Thymus (tissue), 11 donors: ENCODE data around the gene PRIMA1. TPM values are rescaled to one million over a fixed set of nuclear protein-coding genes. Genes with fewer than 3 reads are reported as not detected.

Experiments used
- DNase-seq, 9 donors: peaks; one replicate each; pipeline ENCODE4 v3.0.0-alpha.2; 2013; ENCODE audit warnings: low spot score in 9 of 9, low read depth in 6 of 9, missing footprints in 1 of 9
- H3K27ac ChIP-seq, 2 donors: one replicate each; pipeline ENCODE4 v1.5.1; 2013; ENCODE audit warnings: control low read depth in 1 of 2, low read depth in 1 of 2, low read length in 1 of 2, mild to moderate bottlenecking in 1 of 2, moderate library complexity in 1 of 2
- H3K27me3 ChIP-seq, 2 donors: one replicate each; pipeline ENCODE4 v1.5.1; 2013; ENCODE audit warnings: low read length in 1 of 2; ENCODE audit not compliant: control insufficient read depth in 2 of 2, insufficient read depth in 1 of 2
- H3K36me3 ChIP-seq, 2 donors: one replicate each; pipeline ENCODE4 v1.5.1; 2013; ENCODE audit warnings: low read length in 1 of 2, mild to moderate bottlenecking in 1 of 2, moderate library complexity in 1 of 2; ENCODE audit not compliant: control insufficient read depth in 2 of 2, insufficient read depth in 2 of 2
- H3K4me1 ChIP-seq, 2 donors: one replicate each; pipeline ENCODE4 v1.5.1; 2013; ENCODE audit warnings: low read length in 2 of 2; ENCODE audit not compliant: control insufficient read depth in 2 of 2, insufficient read depth in 2 of 2
- H3K4me3 ChIP-seq, 2 donors: one replicate each; pipeline ENCODE4 v1.5.1; 2013; ENCODE audit warnings: low read length in 2 of 2, control low read depth in 1 of 2, mild to moderate bottlenecking in 1 of 2
- H3K9me3 ChIP-seq, 2 donors: one replicate each; pipeline ENCODE4 v1.5.1; 2013; ENCODE audit warnings: low read length in 1 of 2, mild to moderate bottlenecking in 1 of 2; ENCODE audit not compliant: control insufficient read depth in 2 of 2, insufficient read depth in 1 of 2
- WGBS: extraction: QIAGEN DNeasy Blood & Tissue Kit; methylation state at CpG from one replicate; pipeline ENCODE4 v1.1.7; 2013; 5-methylcytosine and 5-hydroxymethylcytosine counted together
- polyA plus RNA-seq: library from polyadenylated mRNA; stranded (reverse); fragments of 200-250 nt; gene quantifications from one replicate; pipeline ENCODE4 v1.2.3, GENCODE V29; 2013
- total RNA-seq: library from RNA; stranded (reverse); fragments of 120-200 nt; gene quantifications from one replicate; pipeline ENCODE4 v1.2.4, GENCODE V29; 2013
- donor health status: healthy.

The PRIMA1 gene
- total and polyA plus RNA-seq, 2 donors: 0.09 to 0.84 TPM

GRCh38 chr14:93799617-93799988 is 11.3 kb upstream of the PRIMA1 start:
- no peaks in the 10 kb centered on the region for H3K9me3 ChIP-seq
- H3K27ac ChIP-seq: no peak overlapping the region
- no peak overlapping the region for H3K4me3 ChIP-seq
- no peaks in the 10 kb centered on the region for H3K4me1 ChIP-seq
- no peaks in the 10 kb centered on the region for H3K27me3 ChIP-seq
- no peaks in the 10 kb centered on the region for H3K36me3 ChIP-seq
- 93% methylated on average over 4 of the region's 4 CpGs for WGBS
- DNase-seq: no peak

GRCh38 chr14:93797536-93797935 is 9.3 kb upstream of the PRIMA1 start:
- Histone ChIP-seq H3K9me3 (no peaks in the 10 kb centered on the region), H3K4me1 (no peaks in the 10 kb centered on the region), H3K36me3 (no peaks in the 10 kb centered on the region), H3K4me3 (no peak overlapping the region), H3K27ac (no peak overlapping the region), H3K27me3 (no peaks in the 10 kb centered on the region)
- 90% methylated on average over 12 of the region's 12 CpGs for WGBS
- DNase-seq: no peak

DNA sequence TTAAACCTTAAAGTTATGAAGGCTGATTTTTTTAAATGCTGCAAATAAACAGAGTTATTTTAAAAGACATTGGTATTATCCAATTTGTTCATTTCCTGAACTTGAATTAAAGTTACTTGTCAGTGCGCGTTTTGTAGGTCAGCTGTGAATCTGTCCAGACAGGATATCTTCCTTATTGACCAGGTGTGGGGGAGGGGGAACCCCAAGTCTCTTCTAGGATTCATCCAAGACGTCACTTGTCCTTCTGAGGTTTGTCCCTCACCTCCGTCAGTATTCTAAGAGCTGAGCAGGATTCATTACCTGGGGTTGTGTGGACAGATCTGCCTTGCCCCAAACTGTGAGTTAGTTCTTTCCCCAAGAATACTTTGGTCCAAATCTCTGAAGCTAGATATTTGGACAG is 8.8 kb upstream of the PRIMA1 start:
- H3K27ac ChIP-seq: no peak overlapping the region
- H3K4me3 ChIP-seq: no peak overlapping the region
- WGBS: 85% methylated on average over 4 of the region's 4 CpGs
- H3K4me1 ChIP-seq: no peaks in the 10 kb centered on the region
- H3K9me3 ChIP-seq: no peaks in the 10 kb centered on the region
- no peaks in the 10 kb centered on the region for H3K36me3 ChIP-seq
- no peak for DNase-seq
- no peaks in the 10 kb centered on the region for H3K27me3 ChIP-seq

DNA sequence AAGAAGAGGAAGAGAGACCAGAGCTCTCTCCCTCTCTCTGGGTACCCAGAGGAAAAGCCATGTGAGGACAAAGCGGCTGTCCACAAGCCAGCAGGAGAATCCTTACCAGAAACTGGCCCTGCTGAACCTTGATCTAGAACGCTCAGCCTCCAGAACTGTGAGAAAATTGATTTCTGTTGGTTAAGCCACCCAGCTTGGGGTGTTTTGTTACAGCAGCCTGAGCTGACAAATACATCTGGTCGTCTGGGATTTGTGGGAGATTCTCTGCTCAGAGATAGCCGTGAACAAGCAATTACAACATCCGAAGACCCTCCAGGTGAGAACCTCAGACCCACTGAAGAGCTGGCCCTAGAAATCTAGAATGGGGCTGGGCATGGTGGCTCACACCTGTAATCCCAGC is 6.5 kb upstream of the PRIMA1 start:
- no peaks in the 10 kb centered on the region for H3K4me1 ChIP-seq
- H3K9me3 ChIP-seq: no peaks in the 10 kb centered on the region
- no peak overlapping the region for H3K4me3 ChIP-seq
- no peaks in the 10 kb centered on the region for H3K36me3 ChIP-seq
- peaks cover 3 to 11% of the 10 kb centered on the region in 2 donors for H3K27me3 ChIP-seq
- H3K27ac ChIP-seq: no peak overlapping the region
- WGBS: 95% methylated on average over 5 of the region's 5 CpGs
- DNase-seq: no peak

GRCh38 chr14:93793555-93794324 is 5.5 kb upstream of the PRIMA1 start:
- Histone ChIP-seq H3K27me3 (peaks cover 10 to 21% of the 10 kb centered on the region in 2 donors), H3K4me3 (no peak overlapping the region), H3K27ac (no peak overlapping the region), H3K4me1 (no peaks in the 10 kb centered on the region), H3K36me3 (no peaks in the 10 kb centered on the region), H3K9me3 (no peaks in the 10 kb centered on the region)
- 85% methylated on average over 10 of the region's 10 CpGs for WGBS
- DNase-seq: no peak

- 93% methylated on average over 3 of the region's 3 CpGs for WGBS
- Histone ChIP-seq H3K4me1 (no peaks in the 10 kb centered on the region), H3K27me3 (peaks cover 23 to 33% of the 10 kb centered on the region in 2 donors)
Observed at GRCh38 chr14:93792391-93792790, 4.1 kb upstream of the PRIMA1 start.

DNA sequence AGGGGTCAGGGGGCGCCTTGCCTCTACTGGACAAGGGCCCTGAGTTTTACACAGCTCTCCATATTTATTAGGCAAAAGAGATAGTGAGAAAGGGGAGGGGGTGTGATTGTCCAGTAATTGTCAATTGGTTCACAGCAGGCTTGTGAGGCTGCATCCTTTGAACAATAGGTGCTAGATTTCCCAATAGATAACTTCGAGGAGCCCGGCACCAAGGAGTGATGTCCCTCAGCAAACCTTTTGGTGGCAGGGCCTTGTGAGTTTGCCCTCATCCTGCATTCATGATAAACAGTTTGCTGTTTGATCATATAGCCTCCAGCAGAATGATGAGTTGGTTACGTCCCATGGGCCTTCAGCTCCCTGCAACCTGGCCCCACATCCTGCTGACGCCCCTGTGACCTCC is 2.7 kb upstream of the PRIMA1 start:
- peaks cover 28 to 43% of the 10 kb centered on the region in 2 donors for H3K27me3 ChIP-seq

More at GRCh38 chr14:93792391-93792790, 4.1 kb upstream of the PRIMA1 start:
- H3K27ac ChIP-seq: no peak overlapping the region
- H3K9me3 ChIP-seq: peaks cover 0 to 2% of the 10 kb centered on the region in 2 donors
- no peak for DNase-seq
- no peak overlapping the region for H3K4me3 ChIP-seq
- H3K36me3 ChIP-seq: no peaks in the 10 kb centered on the region

DNA sequence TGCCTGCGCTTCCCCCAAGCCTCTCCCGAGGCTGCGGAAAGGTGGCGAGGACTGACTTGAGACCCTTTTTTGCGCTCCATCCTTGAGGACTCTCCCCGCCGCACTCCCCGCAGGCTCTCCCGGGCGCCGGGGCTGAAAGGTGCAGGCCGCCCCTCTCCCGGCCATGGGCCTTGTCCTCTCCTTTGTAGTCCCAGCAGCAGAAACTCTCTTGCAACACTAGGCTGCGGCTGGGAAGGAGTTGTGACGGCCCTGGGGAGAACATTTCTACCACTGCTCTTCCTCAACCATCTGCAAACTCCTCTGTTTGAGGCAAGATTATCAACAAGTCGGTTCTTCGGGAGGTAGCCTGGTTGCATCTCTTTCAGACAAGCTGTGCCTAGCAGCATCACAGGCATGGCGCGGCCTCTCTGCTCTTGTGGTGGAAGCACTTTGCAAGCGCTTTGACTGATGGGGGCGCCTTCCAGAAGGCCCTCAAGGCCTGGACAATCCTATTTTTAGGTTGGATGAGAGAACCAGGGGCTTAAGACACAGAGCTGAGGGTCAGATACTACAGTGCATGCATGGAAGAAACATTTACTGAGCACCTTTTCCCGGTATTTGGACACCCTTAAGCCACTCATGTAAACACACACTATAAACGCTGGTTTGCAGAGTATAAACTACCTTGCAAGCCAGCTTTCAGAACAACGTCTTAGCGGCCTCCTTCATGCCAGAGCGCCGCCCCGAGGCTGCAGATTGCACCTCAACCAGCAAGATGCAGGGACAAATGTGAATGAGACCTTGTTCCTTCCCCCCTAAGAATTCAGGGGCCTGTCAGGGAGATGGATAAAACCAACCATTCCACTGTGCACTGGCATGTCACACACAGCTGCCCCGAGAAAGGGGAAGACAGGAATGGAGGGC is 1.2 kb upstream of the PRIMA1 start:
- Histone ChIP-seq H3K9me3 (peaks cover 0 to 2% of the 10 kb centered on the region in 2 donors), H3K36me3 (no peaks in the 10 kb centered on the region), H3K4me3 (no peak overlapping the region), H3K4me1 (no peaks in the 10 kb centered on the region), H3K27me3 (peaks cover 28 to 43% of the 10 kb centered on the region in 2 donors), H3K27ac (no peak overlapping the region)
- WGBS: 26% methylated on average over 29 of the region's 29 CpGs
- no peak for DNase-seq

More for the DNA sequence above, 2.7 kb upstream of the PRIMA1 start:
- Histone ChIP-seq H3K27ac (no peak overlapping the region), H3K4me1 (no peaks in the 10 kb centered on the region), H3K36me3 (no peaks in the 10 kb centered on the region), H3K4me3 (no peak overlapping the region), H3K9me3 (peaks cover 0 to 2% of the 10 kb centered on the region in 2 donors)
- WGBS: 64% methylated on average over 5 of the region's 5 CpGs
- no peak for DNase-seq
